HepG2 (cell line): ENCODE results near the gene PTPRD.
"Not testable (repeated sequence)": the region's sequence is repeated elsewhere in the genome, so short reads cannot be mapped to it uniquely, and the experiment has no call there.

Experiments
- DNMT3B ChIP-seq: conservative IDR thresholded peaks from 2 replicates; pipeline ENCODE4 v1.6.1; 2016; ENCODE audit warnings: missing biosample characterization, control low read depth
- FOXJ3 ChIP-seq: sonication (generic); formaldehyde crosslinking; IDR thresholded peaks from 2 replicates; pipeline ENCODE4 v1.4.0; 2020; ENCODE audit warnings: missing genetic modification reagents, mild to moderate bottlenecking, borderline replicate concordance
- GPN1 ChIP-seq: sonication (generic); formaldehyde crosslinking; IDR thresholded peaks from 2 replicates; pipeline ENCODE4 v1.5.1; 2020; ENCODE audit warnings: missing genetic modification reagents, borderline replicate concordance
- HMG20B ChIP-seq: conservative IDR thresholded peaks from 2 replicates; pipeline ENCODE4 v1.6.1; 2016; ENCODE audit warnings: missing genetic modification reagents, missing compliant biosample characterization
- MEIS1 ChIP-seq: sonication (generic); formaldehyde crosslinking; IDR thresholded peaks from 2 replicates; pipeline ENCODE4 v1.9.0; 2021; ENCODE audit warnings: mild to moderate bottlenecking, missing genetic modification reagents, moderate library complexity, borderline replicate concordance
- NR2C2 ChIP-seq: sonication (generic); formaldehyde crosslinking; IDR thresholded peaks from 2 replicates; pipeline ENCODE4 v1.4.0; 2020; ENCODE audit warnings: missing genetic modification reagents, mild to moderate bottlenecking, moderate library complexity, borderline replicate concordance
- POLR2AphosphoS5 ChIP-seq: IDR thresholded peaks from 2 replicates; pipeline ENCODE4 v1.6.1; 2012; ENCODE audit warnings: low read depth, low read length
- RAD51 ChIP-seq: fragments of 450-650 bp; IDR thresholded peaks from 2 replicates; pipeline ENCODE4 v1.6.1; 2016; ENCODE audit warnings: borderline replicate concordance
- ZNF24 ChIP-seq: fragments of 450-650 bp; IDR thresholded peaks from 2 replicates; pipeline ENCODE4 v1.6.1; 2017; ENCODE audit warnings: antibody characterized with exemption, mild to moderate bottlenecking
- TF ChIP-seq, protein P1 (sequence below): sonication (generic); formaldehyde crosslinking; IDR thresholded peaks from 2 replicates; pipeline ENCODE4 v1.4.0; 2020; ENCODE audit warnings: missing genetic modification reagents
- TF ChIP-seq, protein P2 (sequence below): sonication (generic); formaldehyde crosslinking; IDR thresholded peaks from 2 replicates; pipeline ENCODE4 v1.5.0; 2020; ENCODE audit warnings: missing genetic modification reagents
- TF ChIP-seq, protein P3 (sequence below): sonication (generic); formaldehyde crosslinking; IDR thresholded peaks from 2 replicates; pipeline ENCODE4 v1.9.0; 2021; ENCODE audit warnings: missing genetic modification reagents, mild to moderate bottlenecking, borderline replicate concordance
- TF ChIP-seq, protein P4 (sequence below): sonication (generic); formaldehyde crosslinking; IDR thresholded peaks from 2 replicates; pipeline ENCODE4 v1.5.0; 2020; ENCODE audit warnings: mild to moderate bottlenecking, missing genetic modification reagents, moderate library complexity

GRCh38 chr9:8920478-8921183 is 1692.2 kb downstream of the PTPRD start:
- TF ChIP-seq ZNF24; HMG20B (CRISPR knock-in tag); GPN1; NR2C2 (CRISPR knock-in tag); MEIS1 (CRISPR knock-in tag); POLR2AphosphoS5; DNMT3B; FOXJ3 (CRISPR knock-in tag); RAD51: not testable (repeated sequence)
- TF ChIP-seq, protein P1, sequence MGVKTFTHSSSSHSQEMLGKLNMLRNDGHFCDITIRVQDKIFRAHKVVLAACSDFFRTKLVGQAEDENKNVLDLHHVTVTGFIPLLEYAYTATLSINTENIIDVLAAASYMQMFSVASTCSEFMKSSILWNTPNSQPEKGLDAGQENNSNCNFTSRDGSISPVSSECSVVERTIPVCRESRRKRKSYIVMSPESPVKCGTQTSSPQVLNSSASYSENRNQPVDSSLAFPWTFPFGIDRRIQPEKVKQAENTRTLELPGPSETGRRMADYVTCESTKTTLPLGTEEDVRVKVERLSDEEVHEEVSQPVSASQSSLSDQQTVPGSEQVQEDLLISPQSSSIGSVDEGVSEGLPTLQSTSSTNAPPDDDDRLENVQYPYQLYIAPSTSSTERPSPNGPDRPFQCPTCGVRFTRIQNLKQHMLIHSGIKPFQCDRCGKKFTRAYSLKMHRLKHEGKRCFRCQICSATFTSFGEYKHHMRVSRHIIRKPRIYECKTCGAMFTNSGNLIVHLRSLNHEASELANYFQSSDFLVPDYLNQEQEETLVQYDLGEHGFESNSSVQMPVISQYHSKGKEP (CRISPR knock-in tag): not testable (repeated sequence)
- TF ChIP-seq, protein P2, sequence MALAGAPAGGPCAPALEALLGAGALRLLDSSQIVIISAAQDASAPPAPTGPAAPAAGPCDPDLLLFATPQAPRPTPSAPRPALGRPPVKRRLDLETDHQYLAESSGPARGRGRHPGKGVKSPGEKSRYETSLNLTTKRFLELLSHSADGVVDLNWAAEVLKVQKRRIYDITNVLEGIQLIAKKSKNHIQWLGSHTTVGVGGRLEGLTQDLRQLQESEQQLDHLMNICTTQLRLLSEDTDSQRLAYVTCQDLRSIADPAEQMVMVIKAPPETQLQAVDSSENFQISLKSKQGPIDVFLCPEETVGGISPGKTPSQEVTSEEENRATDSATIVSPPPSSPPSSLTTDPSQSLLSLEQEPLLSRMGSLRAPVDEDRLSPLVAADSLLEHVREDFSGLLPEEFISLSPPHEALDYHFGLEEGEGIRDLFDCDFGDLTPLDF: not testable (repeated sequence)
- TF ChIP-seq, protein P3, sequence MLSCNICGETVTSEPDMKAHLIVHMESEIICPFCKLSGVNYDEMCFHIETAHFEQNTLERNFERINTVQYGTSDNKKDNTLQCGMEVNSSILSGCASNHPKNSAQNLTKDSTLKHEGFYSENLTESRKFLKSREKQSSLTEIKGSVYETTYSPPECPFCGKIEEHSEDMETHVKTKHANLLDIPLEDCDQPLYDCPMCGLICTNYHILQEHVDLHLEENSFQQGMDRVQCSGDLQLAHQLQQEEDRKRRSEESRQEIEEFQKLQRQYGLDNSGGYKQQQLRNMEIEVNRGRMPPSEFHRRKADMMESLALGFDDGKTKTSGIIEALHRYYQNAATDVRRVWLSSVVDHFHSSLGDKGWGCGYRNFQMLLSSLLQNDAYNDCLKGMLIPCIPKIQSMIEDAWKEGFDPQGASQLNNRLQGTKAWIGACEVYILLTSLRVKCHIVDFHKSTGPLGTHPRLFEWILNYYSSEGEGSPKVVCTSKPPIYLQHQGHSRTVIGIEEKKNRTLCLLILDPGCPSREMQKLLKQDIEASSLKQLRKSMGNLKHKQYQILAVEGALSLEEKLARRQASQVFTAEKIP (CRISPR knock-in tag): not testable (repeated sequence)
- TF ChIP-seq, protein P4, sequence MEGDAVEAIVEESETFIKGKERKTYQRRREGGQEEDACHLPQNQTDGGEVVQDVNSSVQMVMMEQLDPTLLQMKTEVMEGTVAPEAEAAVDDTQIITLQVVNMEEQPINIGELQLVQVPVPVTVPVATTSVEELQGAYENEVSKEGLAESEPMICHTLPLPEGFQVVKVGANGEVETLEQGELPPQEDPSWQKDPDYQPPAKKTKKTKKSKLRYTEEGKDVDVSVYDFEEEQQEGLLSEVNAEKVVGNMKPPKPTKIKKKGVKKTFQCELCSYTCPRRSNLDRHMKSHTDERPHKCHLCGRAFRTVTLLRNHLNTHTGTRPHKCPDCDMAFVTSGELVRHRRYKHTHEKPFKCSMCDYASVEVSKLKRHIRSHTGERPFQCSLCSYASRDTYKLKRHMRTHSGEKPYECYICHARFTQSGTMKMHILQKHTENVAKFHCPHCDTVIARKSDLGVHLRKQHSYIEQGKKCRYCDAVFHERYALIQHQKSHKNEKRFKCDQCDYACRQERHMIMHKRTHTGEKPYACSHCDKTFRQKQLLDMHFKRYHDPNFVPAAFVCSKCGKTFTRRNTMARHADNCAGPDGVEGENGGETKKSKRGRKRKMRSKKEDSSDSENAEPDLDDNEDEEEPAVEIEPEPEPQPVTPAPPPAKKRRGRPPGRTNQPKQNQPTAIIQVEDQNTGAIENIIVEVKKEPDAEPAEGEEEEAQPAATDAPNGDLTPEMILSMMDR (CRISPR knock-in tag): not testable (repeated sequence)
